ENCODE results near the gene MATCAP1.
A peak's percentile ranks its signal among the peaks of the same experiment; 100 is the strongest.

MATCAP1 gene

DNA sequence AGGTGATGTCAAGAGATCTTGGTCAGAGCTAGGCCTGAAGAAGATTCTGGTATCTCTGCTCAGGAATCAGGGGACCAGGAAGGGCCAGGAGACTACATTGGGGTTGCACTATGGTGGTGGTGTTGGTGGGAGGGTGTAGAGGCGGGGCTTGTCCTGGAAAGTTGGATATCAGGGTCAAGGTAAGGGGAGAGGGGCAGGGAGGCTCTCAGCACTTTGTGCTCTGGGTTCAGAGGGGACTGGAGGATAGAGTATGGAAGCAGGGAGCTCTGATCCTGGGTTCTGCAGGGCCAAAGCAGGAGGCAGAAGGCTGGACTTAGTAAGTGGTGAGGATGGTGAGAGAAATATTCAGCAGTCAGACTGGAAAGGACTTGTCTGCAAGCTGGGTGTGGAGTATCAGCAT lies 10.4 kb downstream of the MATCAP1 start:
- DNase-seq (ENCODE audit: low spot score) = no peak

DNA sequence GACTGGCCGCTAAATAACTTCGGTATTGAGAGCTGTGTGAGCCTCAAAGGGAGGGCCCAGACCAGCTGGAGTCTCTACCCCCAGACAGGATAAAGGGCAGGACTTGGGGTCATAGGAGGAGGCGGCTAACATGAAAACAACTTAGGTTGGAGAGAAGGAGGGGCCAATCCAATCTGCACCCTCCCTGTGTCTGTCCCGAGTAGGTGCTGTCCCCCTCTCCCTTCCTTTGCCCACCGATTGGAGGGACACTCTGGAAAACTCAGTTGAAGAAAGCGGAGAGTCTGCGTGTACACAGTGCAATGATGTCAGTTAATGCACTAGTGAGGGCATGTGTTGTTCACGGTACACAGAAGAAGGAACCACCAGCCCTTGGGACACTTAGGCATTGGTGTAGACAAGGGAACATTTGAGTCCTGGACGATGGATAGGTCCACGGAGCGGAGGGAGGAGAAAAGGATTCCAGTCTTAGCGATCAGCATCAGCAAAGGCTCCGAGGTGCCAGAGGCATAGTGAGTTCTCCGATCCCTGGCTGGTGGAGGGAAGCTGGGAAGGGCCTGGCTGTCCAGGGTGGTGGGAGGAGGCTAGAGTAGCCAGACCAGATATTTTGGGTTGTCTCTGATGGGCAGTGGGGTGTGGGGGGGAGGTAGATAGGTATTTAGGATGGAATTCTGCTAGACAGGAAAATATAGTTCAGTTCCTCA lies 12.7 kb downstream of the MATCAP1 start:
- no peak for DNase-seq (ENCODE audit: low spot score)

DNA sequence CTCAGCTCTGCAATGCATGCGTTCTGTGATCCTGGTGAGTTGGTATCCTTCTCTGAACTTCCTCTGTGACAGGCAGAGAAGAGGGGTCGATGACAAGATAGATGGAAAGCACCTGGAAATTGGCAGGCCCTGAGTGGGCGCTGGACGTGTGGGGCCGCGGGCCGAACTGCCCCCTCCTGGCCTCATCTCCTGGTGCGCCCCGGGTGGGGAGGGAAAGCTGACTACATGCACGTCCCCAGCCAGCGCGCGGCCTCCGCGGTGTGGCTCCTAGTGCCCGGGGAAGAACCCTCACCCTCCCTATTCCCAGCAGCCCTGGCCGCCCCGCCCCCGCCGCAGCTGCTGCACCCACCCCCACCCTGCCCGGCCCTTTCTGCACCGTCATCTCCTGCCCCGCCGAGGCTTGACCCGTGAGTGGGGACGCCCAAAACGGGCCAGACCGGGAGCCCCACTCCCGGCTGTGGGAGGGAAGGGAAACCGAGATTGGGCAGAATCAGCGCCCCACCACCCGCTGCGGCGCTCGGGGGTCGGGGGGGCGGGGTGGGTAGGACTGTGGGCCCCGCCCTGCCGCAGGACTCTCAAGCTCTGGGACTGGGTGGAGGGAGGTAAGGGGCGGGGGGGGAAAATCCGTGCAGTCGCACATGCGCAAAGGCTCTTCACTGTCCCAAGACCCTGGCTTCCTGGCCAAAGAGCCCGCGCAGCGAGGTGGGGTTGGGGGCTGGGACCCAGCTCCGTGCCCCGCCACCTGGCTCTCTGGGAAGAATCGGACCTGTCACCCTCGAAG lies 13.4 kb downstream of the MATCAP1 start, which contains the start of gene NOL3:
Gene NOL3, plus strand, starts transcription at position 371 of the 781 bp plus-strand sequence.
- peak; percentile 87 for DNase-seq (ENCODE audit: low spot score)

DNA sequence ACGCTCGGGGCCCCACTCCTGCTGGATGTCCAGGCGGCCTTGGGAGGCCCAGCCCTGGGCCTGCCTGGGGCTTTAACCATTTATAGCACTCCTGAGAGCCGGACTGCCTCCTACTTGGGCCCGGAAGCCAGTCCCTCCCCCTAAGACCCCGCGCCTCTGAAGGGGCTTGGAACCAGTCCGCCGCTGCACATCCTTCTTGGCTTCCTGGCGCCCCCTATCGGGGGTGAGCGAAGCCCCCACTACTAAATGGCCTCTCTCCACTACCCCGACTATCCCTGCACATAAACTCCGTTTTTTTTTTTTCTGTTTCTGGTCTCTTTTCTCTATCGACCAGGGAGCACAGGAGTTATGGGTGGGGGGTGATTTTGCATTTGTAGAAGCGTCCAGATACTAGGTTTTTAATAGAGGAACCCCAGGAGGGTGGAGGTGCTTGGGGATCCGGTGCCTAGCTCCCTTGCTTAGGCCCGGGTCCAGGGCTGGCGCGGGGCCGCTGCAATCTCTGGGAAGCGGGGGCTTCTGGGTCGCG lies 14.1 kb downstream of the MATCAP1 start:
- peak; percentile 22 for DNase-seq (ENCODE audit: low spot score)

DNA sequence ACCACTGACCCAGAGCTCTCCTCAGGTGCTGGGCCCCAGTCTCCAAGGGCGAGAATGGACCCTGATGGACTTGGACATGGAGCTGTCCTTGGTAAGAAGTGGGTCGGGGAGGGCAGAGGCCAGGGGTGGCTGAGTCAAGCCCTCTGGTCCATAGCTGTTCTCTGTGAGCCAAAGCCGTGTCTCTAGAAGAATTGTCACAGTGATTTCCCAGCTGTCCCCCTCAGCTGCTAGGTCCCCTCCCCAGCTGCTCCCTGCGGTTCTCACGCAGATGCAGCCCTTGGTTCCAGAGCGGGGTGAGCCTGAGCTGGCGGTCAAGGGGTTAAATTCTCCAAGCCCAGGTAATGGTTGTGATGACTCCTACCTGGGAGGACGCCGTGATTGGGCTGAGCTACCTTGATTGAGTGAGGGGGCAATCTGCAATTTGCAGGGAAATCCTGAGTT lies 14.7 kb downstream of the MATCAP1 start:
- no peak for DNase-seq (ENCODE audit: low spot score)

DNA sequence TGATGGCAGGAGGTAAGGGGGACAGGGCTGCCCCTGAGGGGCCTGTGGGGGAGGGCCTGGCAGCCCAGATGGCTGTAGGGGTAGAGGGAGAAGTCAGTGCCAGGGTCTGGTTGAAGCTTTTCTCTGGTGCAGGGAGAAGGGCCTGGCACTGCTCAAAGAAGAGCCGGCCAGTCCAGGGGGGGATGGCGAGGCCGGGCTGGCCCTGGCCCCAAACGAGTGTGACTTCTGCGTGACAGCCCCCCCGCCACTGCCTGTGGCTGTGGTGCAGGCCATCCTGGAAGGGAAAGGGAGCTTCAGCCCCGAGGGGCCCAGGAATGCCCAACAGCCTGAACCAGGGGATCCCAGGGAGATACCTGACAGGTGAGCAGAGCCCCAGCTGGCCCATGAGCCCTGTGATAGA lies 16.2 kb downstream of the MATCAP1 start:
- DNase-seq (ENCODE audit: low spot score) = no peak

DNA sequence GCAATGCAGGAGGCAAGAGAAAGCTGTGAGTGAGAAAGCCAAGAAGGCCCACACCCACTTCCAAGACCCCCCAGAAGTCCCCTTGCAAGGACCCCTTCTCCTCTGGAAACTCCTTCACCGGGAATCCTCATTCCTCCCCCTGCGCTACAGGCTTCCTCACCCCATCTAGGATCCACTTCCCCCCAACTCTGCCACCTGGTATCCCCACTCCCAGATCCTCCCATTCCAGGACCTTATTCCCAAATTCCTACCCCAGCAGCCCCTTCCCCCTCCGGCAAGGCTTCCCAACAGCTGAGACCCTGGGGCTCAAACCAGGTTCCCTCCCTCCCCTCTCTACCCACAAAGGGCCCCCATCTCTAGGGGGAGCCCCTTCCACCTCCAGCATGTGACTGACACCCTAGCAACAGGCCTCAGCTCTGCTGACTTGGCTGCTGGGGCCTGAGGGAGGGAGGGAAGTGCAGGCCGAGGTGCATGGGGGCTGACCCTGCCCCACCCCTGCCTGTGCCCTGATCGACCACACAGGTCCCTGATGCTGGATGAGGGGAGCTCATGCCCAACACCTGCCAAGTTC lies 17.1 kb downstream of the MATCAP1 start:
- no peak for DNase-seq (ENCODE audit: low spot score)

DNA sequence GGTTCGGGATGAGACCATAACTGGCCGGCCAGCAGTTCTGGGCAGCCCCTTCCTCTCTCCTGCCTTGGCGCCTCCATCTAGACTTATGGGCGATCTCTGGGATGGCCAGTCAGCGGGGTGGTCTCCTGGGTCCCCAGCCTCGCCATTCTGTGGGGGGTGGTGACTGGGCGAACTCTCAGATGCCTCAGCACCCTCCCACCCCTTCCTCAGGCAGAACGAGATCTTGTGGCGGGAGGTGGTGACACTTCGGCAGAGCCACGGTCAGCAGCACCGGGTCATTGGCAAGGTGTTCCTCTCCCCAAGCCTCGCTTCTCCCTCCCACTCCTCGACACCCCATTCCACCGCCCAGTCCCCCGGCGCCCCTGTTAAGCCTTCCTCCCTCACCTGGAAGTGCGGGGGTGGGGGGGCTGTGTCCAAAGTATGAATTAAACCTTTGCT lies 17.6 kb downstream of the MATCAP1 start:
- no peak for DNase-seq (ENCODE audit: low spot score)

DNA sequence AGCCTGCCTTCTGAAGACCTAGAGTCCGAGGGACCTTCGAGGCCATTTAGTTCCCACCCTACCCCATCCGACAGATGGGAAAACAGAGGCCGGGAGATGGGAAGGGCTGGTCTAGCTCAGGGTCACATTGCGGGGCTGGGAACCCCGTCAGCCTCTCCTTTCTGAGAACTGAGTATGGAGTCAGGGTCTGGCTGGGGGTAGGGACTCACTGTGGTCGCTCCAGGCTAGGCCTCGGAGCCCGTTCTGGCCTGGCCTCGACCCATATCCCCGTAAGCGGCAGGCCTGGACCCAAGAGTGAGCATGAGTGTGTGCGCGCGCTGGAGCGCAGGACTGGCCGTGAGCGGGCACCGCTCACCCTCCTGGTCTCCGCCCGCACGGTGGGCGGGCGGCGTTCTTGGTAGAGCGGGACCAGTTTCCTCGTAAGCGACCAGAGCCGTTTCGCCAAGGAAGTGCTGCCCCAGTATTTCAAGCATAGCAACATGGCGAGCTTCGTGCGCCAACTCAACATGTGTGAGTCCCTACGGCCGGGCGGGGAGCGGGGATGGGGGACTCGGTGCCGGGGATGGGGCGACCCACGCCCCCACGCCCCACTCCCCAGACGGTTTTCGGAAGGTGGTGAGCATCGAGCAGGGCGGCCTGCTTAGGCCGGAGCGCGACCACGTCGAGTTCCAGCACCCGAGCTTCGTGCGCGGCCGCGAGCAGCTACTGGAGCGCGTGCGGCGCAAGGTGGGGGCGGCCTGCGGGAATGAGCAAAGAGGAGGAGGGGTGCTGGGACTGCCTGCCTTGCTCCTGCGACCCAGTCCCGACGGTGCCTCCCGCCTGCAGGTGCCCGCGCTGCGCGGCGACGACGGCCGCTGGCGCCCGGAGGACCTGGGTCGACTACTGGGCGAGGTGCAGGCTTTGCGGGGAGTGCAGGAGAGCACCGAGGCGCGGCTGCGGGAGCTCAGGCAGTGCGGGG lies 18.4 kb downstream of the MATCAP1 start:
- DNase-seq (ENCODE audit: low spot score) = no peak

DNA sequence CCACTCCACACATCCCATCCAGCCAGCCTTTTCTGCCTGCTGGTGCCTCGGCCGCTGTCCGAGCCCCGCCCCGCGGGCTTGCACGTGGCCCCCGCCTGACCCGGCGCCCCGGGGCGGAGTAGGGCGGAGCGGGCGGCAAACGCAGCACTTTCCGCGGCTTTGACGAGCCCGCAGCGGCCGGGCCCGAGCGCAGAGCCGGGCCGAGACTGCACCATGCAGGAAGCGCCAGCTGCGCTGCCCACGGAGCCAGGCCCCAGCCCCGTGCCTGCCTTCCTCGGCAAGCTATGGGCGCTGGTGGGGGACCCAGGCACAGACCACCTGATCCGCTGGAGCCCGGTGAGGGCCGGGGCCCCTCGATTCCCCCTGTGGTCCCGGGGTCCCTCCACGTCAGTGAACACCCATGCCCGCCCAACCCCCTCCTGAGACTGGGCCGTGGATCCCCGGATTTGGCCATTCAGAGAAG lies 19.1 kb downstream of the MATCAP1 start, which contains the start of gene HSF4:
Gene HSF4, plus strand, starts transcription at position 147 of the 463 bp plus-strand sequence. Its CDS starts 67 bp downstream, at position 214.
- peak; percentile 42 for DNase-seq (ENCODE audit: low spot score)

DNA sequence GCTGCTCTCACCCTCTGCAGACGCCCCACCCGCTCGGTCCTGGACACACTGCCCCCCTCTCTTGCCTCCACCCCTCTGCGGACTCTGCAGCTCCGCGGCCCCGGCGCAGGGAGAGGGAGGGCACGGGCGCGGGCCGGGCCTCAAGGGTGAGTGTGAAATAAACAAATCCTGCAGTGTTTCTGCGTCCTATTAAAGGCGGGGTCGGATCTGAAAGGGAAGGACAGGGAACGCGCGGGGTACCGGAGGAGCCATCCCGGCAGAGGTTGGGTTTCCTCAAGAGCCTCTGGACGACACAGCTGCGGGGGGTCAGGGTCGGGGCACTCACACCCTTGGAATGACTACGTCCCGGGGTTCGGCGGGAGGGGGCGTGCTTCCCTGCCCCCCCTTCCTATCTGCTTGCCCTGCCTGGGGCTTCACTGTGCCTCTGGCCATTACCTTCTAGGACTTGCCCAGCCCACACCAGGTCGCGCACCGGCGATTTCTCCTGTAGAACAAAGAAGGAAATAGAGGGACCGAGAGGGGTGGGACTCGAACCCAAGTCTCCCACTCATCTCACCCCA lies 19.7 kb downstream of the MATCAP1 start:
- DNase-seq (ENCODE audit: low spot score) = no peak

DNA sequence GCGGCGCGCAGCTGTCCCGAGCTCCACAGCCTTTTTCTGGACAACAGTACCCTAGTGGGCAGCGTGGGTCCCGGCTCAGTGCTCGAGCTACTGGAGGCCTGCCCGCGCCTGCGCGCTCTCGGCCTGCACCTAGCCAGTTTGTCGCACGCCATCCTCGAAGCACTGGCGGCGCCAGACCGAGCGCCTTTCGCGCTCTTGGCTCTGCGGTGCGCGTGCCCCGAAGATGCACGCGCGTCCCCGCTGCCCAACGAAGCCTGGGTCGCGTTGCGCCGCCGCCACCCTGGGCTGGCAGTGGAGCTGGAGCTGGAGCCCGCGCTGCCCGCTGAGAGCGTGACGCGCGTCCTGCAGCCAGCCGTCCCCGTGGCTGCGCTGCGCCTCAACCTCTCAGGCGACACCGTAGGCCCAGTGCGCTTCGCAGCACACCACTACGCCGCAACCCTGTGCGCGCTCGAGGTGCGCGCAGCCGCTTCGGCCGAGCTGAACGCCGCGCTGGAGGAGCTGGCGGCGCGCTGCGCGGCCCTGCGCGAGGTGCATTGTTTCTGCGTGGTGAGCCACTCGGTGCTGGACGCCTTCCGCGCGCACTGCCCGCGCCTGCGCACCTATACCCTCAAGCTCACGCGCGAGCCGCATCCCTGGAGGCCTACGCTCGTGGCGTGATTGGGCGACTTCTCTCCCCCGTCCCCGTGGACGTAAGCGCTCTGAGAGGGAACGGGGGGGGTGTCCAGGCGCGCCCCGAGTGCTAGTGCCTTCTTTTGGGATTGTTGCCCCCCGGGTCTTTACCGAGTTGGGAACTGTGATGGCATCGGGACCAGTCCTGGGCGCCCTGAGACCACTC lies 20.4 kb downstream of the MATCAP1 start:
- peak; percentile 64 for DNase-seq (ENCODE audit: low spot score)

DNA sequence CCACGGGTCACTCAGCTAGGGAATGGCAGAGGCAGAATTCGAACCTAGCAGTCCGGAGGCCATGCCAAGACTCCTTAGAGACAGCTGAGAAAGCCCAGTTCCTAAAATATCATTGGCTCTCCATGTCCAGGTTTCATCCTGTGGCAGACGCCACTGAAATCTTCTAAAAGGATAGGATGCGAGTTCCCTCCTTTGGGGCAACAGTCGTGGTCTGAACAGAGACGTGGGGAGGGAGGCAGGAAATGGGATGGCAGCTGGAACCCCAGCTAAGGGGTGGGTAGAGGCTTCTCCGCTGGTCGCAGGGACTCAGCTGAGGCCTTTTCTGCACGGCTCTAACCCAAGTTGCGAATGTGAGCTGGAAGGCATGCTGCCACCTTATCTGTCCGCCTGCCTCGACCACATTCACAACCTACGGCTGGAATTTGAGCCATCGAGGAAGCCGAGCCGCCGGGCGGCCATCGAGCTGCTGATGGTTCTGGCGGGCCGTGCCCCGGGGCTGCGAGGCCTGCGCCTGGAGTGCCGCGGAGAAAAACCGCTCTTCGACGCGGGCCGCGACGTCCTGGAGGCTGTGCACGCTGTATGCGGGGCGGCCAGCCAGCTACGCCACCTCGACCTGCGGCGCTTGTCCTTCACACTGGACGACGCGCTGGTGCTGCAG lies 21.1 kb downstream of the MATCAP1 start:
- no peak for DNase-seq (ENCODE audit: low spot score)

DNA sequence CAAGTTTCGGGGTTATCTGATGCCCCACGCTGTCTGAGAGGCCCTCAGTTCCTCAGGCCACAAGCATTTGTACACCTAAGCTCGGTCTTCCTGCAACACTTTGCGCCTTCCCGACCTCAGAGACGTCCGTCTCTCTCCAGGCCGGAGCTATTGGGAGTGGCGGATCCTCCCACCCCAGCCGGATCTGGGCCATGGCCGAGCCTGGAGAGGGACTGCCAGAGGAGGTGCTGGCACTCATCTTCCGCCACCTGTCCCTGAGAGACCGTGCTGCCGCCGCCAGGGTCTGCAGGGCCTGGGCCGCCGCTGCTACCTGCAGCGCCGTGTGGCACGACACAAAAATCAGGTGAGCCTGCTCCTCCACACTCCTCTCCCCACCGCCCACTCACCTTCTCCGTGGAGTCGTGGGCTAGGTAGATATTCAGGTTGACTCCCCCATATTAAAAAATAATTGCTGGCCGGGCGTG lies 22.1 kb downstream of the MATCAP1 start:
- DNase-seq (ENCODE audit: low spot score) = no peak

DNA sequence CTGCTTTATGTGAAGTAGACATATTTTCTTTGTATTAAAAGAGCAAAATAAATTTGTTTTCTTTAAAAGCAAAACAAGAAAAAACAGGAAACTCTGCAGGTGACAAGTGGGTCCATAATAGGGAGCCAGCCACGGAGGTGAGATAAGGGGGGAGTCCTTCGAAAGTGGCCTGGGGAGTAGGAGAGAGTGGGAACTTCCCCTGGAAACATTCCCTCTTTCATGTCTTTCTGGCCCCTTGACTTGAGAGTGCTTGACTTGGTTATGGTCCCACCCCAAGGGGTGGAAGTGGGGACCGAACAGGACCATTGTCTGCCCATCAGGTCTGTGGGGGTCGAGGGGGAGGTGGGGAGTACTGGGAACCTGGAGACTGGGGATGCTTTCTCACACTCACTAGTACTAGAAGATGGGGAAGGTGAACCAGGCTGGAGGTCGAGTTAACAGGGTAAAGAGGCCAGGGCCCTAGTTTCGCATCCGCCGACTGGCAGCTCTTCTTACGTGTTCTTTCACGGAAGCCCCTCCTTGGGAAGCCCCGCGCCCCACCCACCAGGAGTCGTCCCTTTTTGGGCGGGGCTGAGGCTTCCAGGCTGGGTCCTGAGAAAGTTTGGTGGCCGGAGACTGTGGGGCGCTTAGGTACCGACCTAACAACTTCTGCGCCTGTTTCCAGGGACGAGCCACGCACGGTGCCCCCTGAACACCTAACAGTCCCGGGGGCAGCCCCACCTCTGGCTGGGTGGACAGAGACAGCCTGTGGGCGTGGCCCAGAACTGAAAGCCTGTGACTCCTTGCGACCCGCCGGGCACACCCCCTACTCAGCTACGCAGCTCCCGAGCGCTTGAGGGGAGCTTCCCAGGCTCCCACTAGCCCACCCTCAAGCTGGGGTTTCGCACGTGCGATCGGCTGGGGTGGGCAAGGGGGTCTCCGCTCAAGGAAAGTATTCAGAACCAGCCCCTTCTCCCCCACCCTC lies 24.8 kb downstream of the MATCAP1 start:
- DNase-seq (ENCODE audit: low spot score) = peak; percentile 50

DNA sequence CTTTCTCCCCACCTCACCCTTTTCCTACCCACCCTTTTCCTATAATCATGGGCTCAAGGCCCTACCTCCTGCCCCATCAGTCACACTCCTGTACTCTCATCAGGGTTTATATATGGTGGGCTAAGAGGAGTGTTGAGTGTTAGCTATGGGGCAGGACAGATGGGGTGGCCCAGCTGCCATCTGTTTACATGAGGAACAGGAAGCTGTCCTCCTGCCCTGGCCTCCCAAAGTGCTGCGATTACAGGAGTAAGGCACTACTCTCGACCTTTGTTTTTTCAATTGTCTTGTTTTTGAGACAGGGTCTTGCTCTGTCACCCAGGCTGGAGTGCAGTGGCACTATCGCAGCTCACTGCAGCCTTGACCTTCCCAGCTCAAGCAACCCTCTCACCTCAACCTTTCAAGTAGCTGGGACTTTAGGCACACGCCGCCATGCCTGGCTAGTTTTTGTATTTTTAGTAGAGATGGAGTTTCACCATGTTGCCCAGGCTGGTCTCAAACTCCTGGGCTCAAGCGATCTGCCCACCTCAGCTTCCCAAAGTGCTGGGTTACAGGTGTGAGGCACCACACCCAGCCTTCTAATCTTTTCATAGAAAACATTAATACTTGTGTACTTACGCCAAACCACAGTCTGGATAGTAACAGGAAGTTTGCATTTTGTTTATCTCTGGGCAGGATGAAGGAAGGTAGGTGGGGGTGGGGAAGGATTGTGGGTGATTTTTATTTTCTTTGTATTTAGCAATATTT lies 25.7 kb downstream of the MATCAP1 start:
- DNase-seq (ENCODE audit: low spot score) = no peak

DNA sequence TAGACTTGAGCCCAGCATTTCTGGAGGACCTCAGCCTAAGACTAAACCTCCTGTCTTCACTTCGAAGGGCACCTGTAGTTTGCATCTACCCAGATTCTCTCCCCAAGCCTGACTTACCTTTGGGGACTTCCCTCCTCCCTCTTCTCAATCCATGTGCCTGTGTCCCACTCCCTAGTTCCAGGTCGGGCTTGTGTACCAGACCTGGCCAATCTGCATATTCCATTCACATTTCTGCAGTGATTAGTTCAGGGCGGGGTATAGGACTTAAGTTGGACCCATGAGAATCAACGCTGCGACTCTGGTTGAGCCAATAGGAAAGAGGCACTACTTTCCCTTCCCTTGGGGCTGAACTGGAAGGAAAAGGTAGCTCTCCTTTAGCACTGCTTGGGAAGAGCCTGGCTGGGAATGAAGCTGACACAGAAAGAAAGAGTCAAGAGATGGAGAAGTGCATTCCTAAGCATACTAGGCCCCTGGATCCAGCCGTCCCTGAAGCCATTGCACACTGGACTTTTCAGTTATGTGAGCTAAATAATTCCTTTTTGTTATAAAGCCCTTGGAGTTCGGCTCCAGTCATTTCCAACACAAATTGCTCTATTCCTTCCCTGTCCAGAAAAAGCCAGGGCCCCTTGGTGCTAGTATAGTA lies 26.5 kb downstream of the MATCAP1 start:
- DNase-seq (ENCODE audit: low spot score) = no peak
